ENCODE measurements around the gene KLRK1.
"Not testable (repeated sequence)": the region's sequence is repeated elsewhere in the genome, so short reads cannot be mapped to it uniquely, and the experiment has no call there.

The KLRK1 gene

DNA sequence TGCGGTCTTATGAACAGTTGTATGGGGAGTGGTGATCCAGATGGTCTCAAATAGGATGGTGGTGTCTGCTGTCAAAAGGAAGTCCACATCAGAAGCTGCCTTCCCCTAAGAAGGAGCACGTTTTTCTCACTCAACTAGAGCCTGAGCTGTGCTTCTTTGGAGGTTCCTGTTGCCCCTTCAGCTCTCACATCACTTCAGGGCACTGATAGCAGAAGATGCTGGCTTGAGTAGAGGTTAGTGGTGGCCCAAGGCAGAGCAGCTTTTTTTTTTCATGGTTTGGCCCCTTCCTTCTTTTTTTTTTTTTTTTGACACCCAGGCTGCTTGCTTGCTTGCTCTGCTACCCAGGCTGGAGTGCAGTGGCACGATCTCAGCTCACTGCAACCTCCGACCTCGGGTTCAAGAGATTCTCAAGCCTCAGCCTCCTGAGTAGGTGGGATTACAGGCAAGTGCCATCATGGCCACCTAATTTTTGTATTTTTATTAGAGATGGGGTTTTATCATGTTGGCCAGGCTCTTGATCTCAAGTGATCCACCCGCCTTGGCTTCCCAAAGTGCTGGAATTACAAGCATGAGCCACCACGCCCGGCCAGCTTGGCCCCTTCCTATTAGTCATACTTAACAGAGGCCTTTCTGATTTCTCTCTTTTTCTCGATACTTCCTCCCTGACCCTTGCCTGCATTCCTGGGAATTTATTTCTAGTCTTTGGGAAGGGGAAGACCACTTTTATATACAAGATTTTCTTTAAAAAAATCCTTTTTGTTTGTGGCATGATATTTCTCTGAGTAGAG, 50.6 kb downstream of the KLRK1 start:
- DNase-seq (ENCODE audit: insufficient read length, low spot score) (no peak), FAIRE-seq (no peak)
- TF ChIP-seq SPI1 (IDR thresholded peaks at IDR 0.05; ENCODE audit: low read depth, low read length) (no peak), POLR2AphosphoS5 (IDR thresholded peaks at IDR 0.05; ENCODE audit: low read depth, low read length) (no peak), TAF1 (IDR thresholded peaks at IDR 0.05; ENCODE audit: low read depth, low read length) (no peak), PAX5 (IDR thresholded peaks at IDR 0.05; ENCODE audit: insufficient read depth, low read length, severe bottlenecking) (no peak), POLR2A (IDR thresholded peaks at IDR 0.05; ENCODE audit: low read depth, low read length) (no peak), POU2F2 (IDR thresholded peaks at IDR 0.05; ENCODE audit: low read depth, low read length) (no peak)

GRCh38 chr12:10338470-10338869, 51.4 kb downstream of the KLRK1 start:
- not testable (repeated sequence) for DNase-seq (ENCODE audit: insufficient read length, low spot score); FAIRE-seq

GRCh38 chr12:10336196-10336595, 53.6 kb downstream of the KLRK1 start:
- not testable (repeated sequence) for DNase-seq (ENCODE audit: insufficient read length, low spot score); FAIRE-seq

GRCh38 chr12:10331642-10332239, 58.1 kb downstream of the KLRK1 start:
- TF ChIP-seq POLR2A (IDR thresholded peaks at IDR 0.05; ENCODE audit: low read depth, low read length), result no peak
- no peak for TF ChIP-seq PAX5 (IDR thresholded peaks at IDR 0.05; ENCODE audit: insufficient read depth, low read length, severe bottlenecking)
- no peak for TF ChIP-seq TAF1 (IDR thresholded peaks at IDR 0.05; ENCODE audit: low read depth, low read length)
- TF ChIP-seq POLR2AphosphoS5 (IDR thresholded peaks at IDR 0.05; ENCODE audit: low read depth, low read length), result no peak
- no peak for TF ChIP-seq SPI1 (IDR thresholded peaks at IDR 0.05; ENCODE audit: low read depth, low read length)
- TF ChIP-seq POU2F2 (IDR thresholded peaks at IDR 0.05; ENCODE audit: low read depth, low read length), result no peak
- no peak for DNase-seq (ENCODE audit: insufficient read length, low spot score)
- no peak for FAIRE-seq

GRCh38 chr12:10328691-10329090, 61.1 kb downstream of the KLRK1 start:
- FAIRE-seq; DNase-seq (ENCODE audit: insufficient read length, low spot score): not testable (repeated sequence)

Measured in GM12891 (cell line).